ENCODE measurements around the gene BORCS6.
"Not testable (repeated sequence)": the region's sequence is repeated elsewhere in the genome, so short reads cannot be mapped to it uniquely, and the experiment has no call there.

Gene BORCS6

DNA sequence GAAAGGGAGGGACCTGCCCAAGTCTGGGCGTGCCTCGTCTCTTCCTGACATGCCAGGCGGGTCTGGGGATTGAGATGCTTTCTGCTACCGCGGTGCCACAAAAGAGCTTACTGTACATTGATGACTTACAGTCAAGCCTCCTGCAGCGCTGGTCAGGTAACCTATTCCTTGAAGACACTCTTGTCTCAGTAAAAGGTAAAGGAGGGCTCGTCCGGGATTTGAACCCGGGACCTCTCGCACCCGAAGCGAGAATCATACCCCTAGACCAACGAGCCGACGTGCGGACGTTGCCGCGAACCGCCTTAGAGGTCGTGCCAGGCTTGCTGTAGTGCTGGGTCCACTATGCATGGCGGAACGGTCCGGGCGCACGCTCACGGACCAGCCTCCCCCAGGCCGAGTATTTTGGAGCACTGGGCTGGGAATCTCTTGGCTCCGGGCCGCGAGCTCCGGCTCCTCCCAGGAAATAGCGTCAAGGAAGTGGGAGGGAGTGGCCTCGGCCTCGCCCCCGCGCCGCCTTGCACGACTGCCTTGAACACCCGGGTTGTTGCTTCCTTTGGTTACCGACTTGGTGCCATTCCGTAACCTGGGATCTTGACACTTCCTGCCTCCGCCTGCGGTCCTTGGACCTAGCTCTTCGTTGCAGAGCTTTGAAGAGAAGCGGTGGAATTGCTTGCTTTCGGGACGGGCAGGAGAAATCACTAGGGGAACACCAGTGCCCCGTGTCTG, 32.8 kb upstream of the BORCS6 start:
- in situ Hi-C loops (cut with MboI; ENCODE audit: low sequenced_read_pairs), result loop anchor here (5.0 kb wide), 2 partner anchors 35 to 100 kb away; partner anchors contain the start of gene HES7
- H3K4me3 ChIP-seq, result peak overlapping the region; percentile 63
- peaks cover 9% of the 10 kb centered on the region for H3K36me3 ChIP-seq (replicated peaks)
- H3K9me3 ChIP-seq, result no peaks in the 10 kb centered on the region
- no peaks in the 10 kb centered on the region for H3K27me3 ChIP-seq (ENCODE audit: low read depth)
- DNase-seq (ENCODE audit: low spot score in 2 of 2), result peak; percentile 90 to 96
- H3K4me1 ChIP-seq, result peaks cover 25% of the 10 kb centered on the region

DNA sequence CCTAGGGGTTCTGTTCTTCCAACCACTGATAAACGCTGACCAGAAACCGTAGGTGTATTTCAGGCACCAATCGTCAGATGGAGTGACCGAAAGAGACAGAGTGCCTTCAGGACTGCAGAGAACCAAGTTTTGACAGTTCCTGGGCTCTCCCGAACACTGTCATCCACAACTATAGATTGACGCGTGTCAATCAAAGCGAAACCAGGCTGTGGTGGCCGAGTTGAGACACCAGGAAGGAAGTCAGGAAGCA, 32.3 kb upstream of the BORCS6 start:
- Histone ChIP-seq H3K4me1 (peaks cover 23% of the 10 kb centered on the region), H3K27me3 (ENCODE audit: low read depth) (no peaks in the 10 kb centered on the region), H3K36me3 (replicated peaks) (peaks cover 4% of the 10 kb centered on the region), H3K9me3 (no peaks in the 10 kb centered on the region), H3K4me3 (peak overlapping the region; percentile 63)
- no peak for DNase-seq (ENCODE audit: low spot score in 2 of 2)
- in situ Hi-C loops (cut with MboI; ENCODE audit: low sequenced_read_pairs), result loop anchor here (5.0 kb wide), 2 partner anchors 35 to 100 kb away; partner anchors contain the start of gene HES7

DNA sequence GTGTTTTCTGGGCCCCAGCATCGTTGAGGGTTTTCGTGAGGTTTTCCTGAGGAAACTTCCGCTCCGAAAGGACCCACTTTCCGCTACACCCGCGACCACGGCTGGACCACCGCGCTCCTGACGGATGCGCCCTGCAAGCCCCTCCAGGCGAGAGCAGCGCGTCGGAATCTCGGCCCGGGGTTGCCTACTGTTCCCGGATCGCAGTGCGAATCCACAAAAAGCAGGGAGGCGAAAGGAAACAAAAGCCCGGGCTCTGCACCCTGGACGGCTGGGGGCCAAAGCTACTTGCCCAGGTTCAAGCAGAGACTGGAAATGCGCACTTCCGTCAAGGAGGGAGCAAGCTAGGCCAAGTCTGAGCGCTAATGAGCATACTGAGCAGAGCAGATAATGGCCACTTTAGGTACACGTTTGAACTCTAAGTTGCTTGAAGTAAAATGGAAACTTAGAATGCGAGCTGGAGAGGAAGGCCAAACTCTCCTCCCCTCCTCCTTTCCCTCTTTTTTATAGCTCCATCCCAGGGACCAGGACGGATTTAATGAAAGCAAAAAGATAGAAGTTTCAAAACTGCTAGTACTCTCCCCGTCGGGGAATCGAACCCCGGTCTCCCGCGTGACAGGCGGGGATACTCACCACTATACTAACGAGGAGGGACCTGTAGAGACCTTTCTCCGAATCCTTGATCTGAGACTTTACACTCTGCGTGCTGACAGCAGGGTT, 31.8 kb upstream of the BORCS6 start:
- Histone ChIP-seq H3K27me3 (ENCODE audit: low read depth) (no peaks in the 10 kb centered on the region), H3K36me3 (replicated peaks) (no peaks in the 10 kb centered on the region), H3K4me1 (peaks cover 19% of the 10 kb centered on the region), H3K4me3 (peak overlapping the region; percentile 63), H3K9me3 (no peaks in the 10 kb centered on the region)
- peak; percentile 83 to 91 for DNase-seq (ENCODE audit: low spot score in 2 of 2)
- in situ Hi-C loops (cut with MboI; ENCODE audit: low sequenced_read_pairs), result loop anchor here (5.0 kb wide), 2 partner anchors 35 to 100 kb away; partner anchors contain the start of gene HES7

DNA sequence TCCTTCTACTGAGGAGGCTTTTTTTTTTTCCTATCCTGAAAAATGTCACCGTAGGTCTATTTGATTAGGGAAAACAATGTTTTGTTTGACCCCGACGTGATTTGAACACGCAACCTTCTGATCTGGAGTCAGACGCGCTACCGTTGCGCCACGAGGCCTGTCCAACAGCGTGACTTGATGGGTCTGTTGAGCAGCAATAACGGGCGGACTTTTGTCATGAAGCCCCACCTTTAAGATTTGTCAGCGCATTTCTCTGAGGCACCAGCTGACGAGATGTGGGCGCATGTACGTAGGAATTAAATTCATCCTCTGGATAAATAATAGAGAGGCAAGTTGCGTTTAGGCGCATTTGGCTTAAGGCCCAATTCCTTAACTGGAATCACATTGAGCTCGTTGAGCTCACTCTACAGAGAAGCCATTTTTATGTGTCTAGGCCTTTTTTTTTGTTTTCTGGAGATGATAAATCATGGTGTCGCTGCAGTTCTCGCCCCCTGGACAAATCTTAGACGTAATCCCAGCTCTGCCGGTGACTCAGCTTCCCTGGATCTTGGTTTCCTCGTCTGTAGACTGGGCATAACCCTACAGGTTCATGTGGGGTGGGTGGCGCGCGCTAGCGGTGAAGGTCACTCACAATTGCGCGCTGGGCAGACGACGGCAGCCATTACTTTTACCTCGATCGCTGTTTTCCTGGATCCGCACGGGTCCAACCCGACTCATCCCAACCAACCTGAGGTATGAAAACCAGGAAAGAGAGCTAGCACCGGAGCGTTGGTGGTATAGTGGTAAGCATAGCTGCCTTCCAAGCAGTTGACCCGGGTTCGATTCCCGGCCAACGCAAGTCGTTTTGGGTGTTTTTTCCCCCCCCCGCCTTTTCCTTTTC, 31.0 kb upstream of the BORCS6 start:
- peak; percentile 94 for DNase-seq (ENCODE audit: low spot score in 2 of 2)
- in situ Hi-C loops (cut with MboI; ENCODE audit: low sequenced_read_pairs), result loop anchor here (5.0 kb wide), 2 partner anchors 34 to 99 kb away; partner anchors contain the start of gene HES7

DNA sequence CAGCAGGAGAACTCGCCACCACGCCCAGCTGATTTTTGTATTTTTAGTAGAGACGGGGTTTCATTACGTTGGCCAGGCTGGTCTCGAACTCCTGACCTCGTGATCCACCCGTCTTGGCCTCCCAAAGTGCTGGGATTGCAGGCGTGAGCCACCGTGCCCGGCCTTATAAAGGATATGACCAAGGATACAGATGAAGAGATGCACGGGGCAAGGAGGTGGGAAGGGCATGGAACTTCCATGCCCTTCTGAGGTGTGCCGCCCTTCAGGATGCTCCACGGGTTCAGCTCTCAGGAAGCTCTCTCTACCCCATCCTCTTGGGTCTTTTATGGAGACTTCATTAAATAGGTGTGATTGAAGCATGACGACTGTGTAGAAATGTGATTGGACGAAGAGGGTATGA, 24.0 kb upstream of the BORCS6 start:
- DNase-seq (ENCODE audit: low spot score in 2 of 2); H3K36me3 ChIP-seq (replicated peaks); H3K27me3 ChIP-seq (ENCODE audit: low read depth); H3K4me3 ChIP-seq; in situ Hi-C loops (cut with MboI; ENCODE audit: low sequenced_read_pairs); H3K4me1 ChIP-seq; H3K9me3 ChIP-seq: not testable (repeated sequence)

More for the DNA sequence above, 31.0 kb upstream of the BORCS6 start:
- Histone ChIP-seq H3K9me3 (no peaks in the 10 kb centered on the region), H3K4me1 (peaks cover 19% of the 10 kb centered on the region), H3K36me3 (replicated peaks) (no peaks in the 10 kb centered on the region), H3K27me3 (ENCODE audit: low read depth) (no peaks in the 10 kb centered on the region), H3K4me3 (peak overlapping the region; percentile 63)

- H3K27me3 ChIP-seq (ENCODE audit: low read depth), result no peaks in the 10 kb centered on the region
- no peaks in the 10 kb centered on the region for H3K9me3 ChIP-seq
- no peak overlapping the region for H3K4me3 ChIP-seq
- in situ Hi-C loops (cut with MboI; ENCODE audit: low sequenced_read_pairs), result no loop called here
- peaks cover 19% of the 10 kb centered on the region for H3K36me3 ChIP-seq (replicated peaks)
- H3K4me1 ChIP-seq, result 0 out of 2 replicates have a peak, but pooled peaks cover 3% of the 10 kb centered on the region
- peak in 1 of 2 experiments; percentile 43 for DNase-seq (ENCODE audit: low spot score in 2 of 2)
Measured at GRCh38 chr17:8212312-8213180, 22.6 kb upstream of the BORCS6 start.

GRCh38 chr17:8210761-8211458, 20.9 kb upstream of the BORCS6 start:
- Histone ChIP-seq H3K4me1 (0 out of 2 replicates have a peak, but pooled peaks cover 3% of the 10 kb centered on the region), H3K27me3 (ENCODE audit: low read depth) (no peaks in the 10 kb centered on the region), H3K4me3 (peak overlapping the region; percentile 84), H3K9me3 (no peaks in the 10 kb centered on the region), H3K36me3 (replicated peaks) (peaks cover 36% of the 10 kb centered on the region)
- in situ Hi-C loops (cut with MboI; ENCODE audit: low sequenced_read_pairs), result no loop called here
- DNase-seq (ENCODE audit: low spot score in 2 of 2), result peak in 1 of 2 experiments; percentile 56

DNA sequence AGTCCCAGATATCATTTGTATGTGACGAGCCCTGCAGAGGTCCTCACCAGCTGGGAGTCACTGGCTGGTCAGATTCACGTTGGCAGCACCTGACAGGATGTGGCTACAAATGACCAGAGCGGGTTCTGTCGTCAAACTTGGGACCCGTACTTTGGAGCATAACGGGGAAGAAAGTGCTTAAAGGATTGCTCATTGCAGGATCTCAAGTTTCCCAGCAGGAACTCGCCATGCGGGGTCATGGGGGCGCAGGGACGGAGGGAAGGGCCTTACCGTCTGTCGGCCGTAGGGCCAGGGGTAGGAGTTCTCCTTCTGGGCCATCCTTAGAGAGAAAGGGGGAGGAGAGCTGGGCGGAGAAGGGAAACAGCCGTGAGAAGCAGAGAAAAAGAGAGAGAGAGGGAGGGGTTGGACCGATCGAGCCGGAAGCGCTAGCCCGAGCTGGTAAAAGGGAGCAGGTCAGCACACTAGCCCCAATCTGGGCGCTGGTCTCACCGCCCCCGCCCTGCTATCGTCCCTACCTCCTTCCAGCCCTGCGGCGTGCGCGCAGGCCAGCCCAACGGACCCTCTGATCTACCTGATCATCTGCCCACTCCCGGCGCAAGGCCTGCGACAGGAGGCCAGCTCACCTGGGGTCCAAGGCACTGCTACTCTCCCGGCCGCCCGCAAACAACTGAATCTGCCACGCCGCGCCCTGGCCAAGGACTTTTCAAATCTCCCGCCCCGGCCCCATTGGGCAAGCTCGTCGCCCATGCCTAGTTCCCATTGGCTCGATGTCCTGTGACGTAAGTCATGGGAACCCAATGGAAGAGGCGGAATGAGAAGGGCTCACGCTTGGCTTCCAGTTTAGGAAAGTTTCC, 20.2 kb upstream of the BORCS6 start, which contains the start of gene AURKB:
AURKB (minus strand) TSS at position 669 of the 854 bp plus-strand sequence; CDS start at position 318, 351 bp downstream.
- no peaks in the 10 kb centered on the region for H3K9me3 ChIP-seq
- no peaks in the 10 kb centered on the region for H3K27me3 ChIP-seq (ENCODE audit: low read depth)
- 0 out of 2 replicates have a peak, but pooled peaks cover 3% of the 10 kb centered on the region for H3K4me1 ChIP-seq
- H3K36me3 ChIP-seq (replicated peaks), result peaks cover 43% of the 10 kb centered on the region
- peak within 1 kb of the TSS; percentile 84 for H3K4me3 ChIP-seq
- in situ Hi-C loops (cut with MboI; ENCODE audit: low sequenced_read_pairs), result no loop called here
- peak; percentile 97 to 98 for DNase-seq (ENCODE audit: low spot score in 2 of 2)

DNA sequence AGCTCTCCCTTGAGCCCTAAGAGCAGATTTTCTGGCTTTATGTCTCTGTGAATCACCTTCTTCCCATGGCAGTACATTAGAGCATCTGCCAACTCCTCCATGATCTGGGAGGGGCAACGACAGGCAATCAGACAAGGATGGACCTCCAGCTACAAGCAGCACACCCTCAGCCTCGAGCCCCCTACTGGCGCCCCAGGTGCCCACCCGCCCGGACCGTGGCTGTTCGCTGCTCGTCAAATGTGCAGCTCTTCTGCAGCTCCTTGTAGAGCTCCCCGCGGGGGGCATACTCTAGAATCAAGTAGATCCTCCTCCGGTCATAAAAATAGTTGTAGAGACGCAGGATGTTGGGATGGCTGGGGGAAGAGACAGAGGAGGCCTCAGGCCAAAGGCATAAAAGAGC, 16.6 kb upstream of the BORCS6 start:
- no peak overlapping the region for H3K4me3 ChIP-seq
- H3K9me3 ChIP-seq, result no peaks in the 10 kb centered on the region
- no peaks in the 10 kb centered on the region for H3K27me3 ChIP-seq (ENCODE audit: low read depth)
- peaks cover 77% of the 10 kb centered on the region for H3K36me3 ChIP-seq (replicated peaks)
- no peak for DNase-seq (ENCODE audit: low spot score in 2 of 2)
- in situ Hi-C loops (cut with MboI; ENCODE audit: low sequenced_read_pairs), result no loop called here
- H3K4me1 ChIP-seq, result 0 out of 2 replicates have a peak, but pooled peaks cover 3% of the 10 kb centered on the region

DNA sequence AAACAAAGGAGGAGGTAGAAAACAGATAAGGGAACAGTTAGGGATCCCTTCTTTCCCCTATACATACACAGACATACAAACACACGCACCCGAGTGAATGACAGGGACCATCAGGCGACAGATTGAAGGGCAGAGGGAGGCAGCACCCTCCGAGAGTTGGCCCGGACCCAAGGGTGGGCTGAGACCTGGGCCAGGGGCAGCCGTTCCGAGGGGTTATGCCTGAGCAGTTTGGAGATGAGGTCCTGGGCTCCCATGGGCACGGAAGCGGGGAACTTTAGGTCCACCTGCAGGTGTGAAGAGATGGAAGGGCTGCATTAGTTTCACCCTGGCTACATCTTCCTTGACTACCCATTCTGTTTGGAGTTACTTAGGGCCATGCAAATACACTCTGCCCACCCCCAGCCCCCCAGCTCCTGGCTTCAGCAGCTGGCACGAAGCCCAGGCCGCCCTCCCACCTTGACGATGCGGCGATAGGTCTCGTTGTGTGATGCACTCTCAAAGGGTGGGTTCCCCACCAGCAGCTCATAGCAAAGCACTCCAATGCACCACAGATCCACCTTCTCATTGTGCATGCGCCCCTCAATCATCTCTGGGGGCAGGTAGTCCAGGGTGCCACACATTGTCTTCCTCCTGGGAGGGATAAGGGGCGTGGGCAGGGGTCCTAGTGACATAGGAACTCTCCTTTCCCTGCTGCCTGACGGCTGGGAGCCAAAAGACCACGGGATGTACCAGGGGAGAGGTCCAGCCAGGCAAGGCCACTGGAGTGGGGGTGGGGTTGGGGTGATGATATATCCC, 15.0 kb upstream of the BORCS6 start:
- Histone ChIP-seq H3K4me1 (0 out of 2 replicates have a peak, but pooled peaks cover 3% of the 10 kb centered on the region), H3K9me3 (no peaks in the 10 kb centered on the region), H3K4me3 (no peak overlapping the region), H3K27me3 (ENCODE audit: low read depth) (no peaks in the 10 kb centered on the region), H3K36me3 (replicated peaks) (peaks cover 86% of the 10 kb centered on the region)
- no peak for DNase-seq (ENCODE audit: low spot score in 2 of 2)
- in situ Hi-C loops (cut with MboI; ENCODE audit: low sequenced_read_pairs), result no loop called here
